HEK293 (cell line): ENCODE results near the gene ASPDH.

Experiments used
- CTCF ChIA-PET: fragments of 350-600 bp; formaldehyde crosslinking; extraction: SDS; loops from one replicate; lab custom pipeline; 2021; ENCODE audit warnings: antibody characterized with exemption; lab: Yijun Ruan, JAX
- POLR2A ChIA-PET: fragments of 300-600 bp; formaldehyde crosslinking; extraction: SDS; loops from one replicate; lab custom pipeline; 2020; ENCODE audit warnings: antibody characterized with exemption, inconsistent platforms; lab: Yijun Ruan, JAX
- H3K27ac ChIP-seq: fragments of 200-500 bp; sonication (Bioruptor generic); 2 replicates; pipeline ENCODE4 v1.5.1; 2014; ENCODE audit warnings: low read depth, low read length, control low read depth, inconsistent platforms; ENCODE audit errors: extremely low read depth
- H3K36me3 ChIP-seq, 2 experiments: fragments of 200-500 bp in 1 of 2; sonication (Bioruptor generic) in 1 of 2; 1 replicate in 1 of 2; 2 replicates in 1 of 2; pipeline ENCODE4 v1.5.1; 2014 to 2017; ENCODE audit warnings: inconsistent platforms in 2 of 2, low read length in 2 of 2; ENCODE audit not compliant: control insufficient read depth in 2 of 2, insufficient read depth in 1 of 2
- H3K4me1 ChIP-seq: fragments of 200-500 bp; sonication (Bioruptor generic); 2 replicates; pipeline ENCODE4 v1.5.1; 2014; ENCODE audit warnings: mild to moderate bottlenecking, low read length, inconsistent platforms; ENCODE audit not compliant: control insufficient read depth, insufficient read depth
- H3K4me3 ChIP-seq: 2 replicates; pipeline ENCODE4 v1.5.1; 2011; ENCODE audit warnings: low read depth, mild to moderate bottlenecking, control low read depth, low read length, moderate library complexity
- H3K9me3 ChIP-seq: fragments of 200-500 bp; sonication (Bioruptor generic); 2 replicates; pipeline ENCODE4 v1.5.1; 2014; ENCODE audit warnings: low read depth, low read length, inconsistent platforms; ENCODE audit not compliant: control insufficient read depth, insufficient read depth
- ATF2 ChIP-seq: fragments of 450-650 bp; formaldehyde crosslinking; IDR thresholded peaks from 2 replicates; pipeline ENCODE4 v1.5.1; 2016; ENCODE audit warnings: missing biosample characterization, missing genetic modification characterization, low read depth
- EGR2 ChIP-seq: fragments of 450-650 bp; formaldehyde crosslinking; IDR thresholded peaks from 2 replicates; pipeline ENCODE4 v1.5.1; 2016; ENCODE audit warnings: low read depth, missing biosample characterization, missing genetic modification characterization
- IKZF3 ChIP-seq: fragments of 450-650 bp; IDR thresholded peaks from 2 replicates; pipeline ENCODE4 v1.5.0; 2018; ENCODE audit warnings: missing biosample characterization, mild to moderate bottlenecking, missing genetic modification characterization, moderate library complexity
- RBAK ChIP-seq: fragments of 450-650 bp; formaldehyde crosslinking; IDR thresholded peaks from 2 replicates; pipeline ENCODE4 v1.5.1; 2016; ENCODE audit warnings: missing biosample characterization, missing genetic modification characterization
- SP3 ChIP-seq: fragments of 450-650 bp; formaldehyde crosslinking; IDR thresholded peaks from 2 replicates; pipeline ENCODE4 v1.5.1; 2016; ENCODE audit warnings: missing biosample characterization, missing genetic modification characterization
- TSHZ1 ChIP-seq: fragments of 450-650 bp; formaldehyde crosslinking; IDR thresholded peaks from 2 replicates; pipeline ENCODE4 v1.5.1; 2016; ENCODE audit warnings: missing biosample characterization, missing genetic modification characterization, borderline replicate concordance
- ZBTB26 ChIP-seq: fragments of 450-650 bp; formaldehyde crosslinking; optimal IDR thresholded peaks from 2 replicates; pipeline ENCODE3; 2016; ENCODE audit warnings: missing biosample characterization, mild to moderate bottlenecking, missing genetic modification characterization
- ZFHX2 ChIP-seq: fragments of 450-650 bp; formaldehyde crosslinking; conservative IDR thresholded peaks from 2 replicates; pipeline ENCODE4 v1.5.1; 2016; ENCODE audit warnings: missing biosample characterization, missing genetic modification characterization
- ZFP69B ChIP-seq: fragments of 450-650 bp; formaldehyde crosslinking; IDR thresholded peaks from 2 replicates; pipeline ENCODE4 v1.5.1; 2016; ENCODE audit warnings: missing biosample characterization, missing genetic modification characterization
- ZNF10 ChIP-seq: fragments of 450-650 bp; formaldehyde crosslinking; IDR thresholded peaks from 2 replicates; pipeline ENCODE4 v1.5.1; 2017; ENCODE audit warnings: missing biosample characterization, missing genetic modification characterization
- ZNF2 ChIP-seq: fragments of 450-650 bp; formaldehyde crosslinking; IDR thresholded peaks from 2 replicates; pipeline ENCODE4 v1.5.1; 2016; ENCODE audit warnings: missing biosample characterization, missing genetic modification characterization
- ZNF404 ChIP-seq: fragments of 450-650 bp; formaldehyde crosslinking; IDR thresholded peaks from 2 replicates; pipeline ENCODE4 v1.5.1; 2017; ENCODE audit warnings: missing biosample characterization, missing genetic modification characterization
- ZNF423 ChIP-seq: fragments of 450-650 bp; formaldehyde crosslinking; IDR thresholded peaks from 2 replicates; pipeline ENCODE4 v1.5.1; 2016; ENCODE audit warnings: missing biosample characterization, missing genetic modification characterization
- ZNF433 ChIP-seq: fragments of 450-650 bp; formaldehyde crosslinking; IDR thresholded peaks from 2 replicates; pipeline ENCODE4 v1.5.1; 2016; ENCODE audit warnings: missing biosample characterization, missing genetic modification characterization, low read depth
- ZNF510 ChIP-seq: fragments of 450-650 bp; formaldehyde crosslinking; IDR thresholded peaks from 2 replicates; pipeline ENCODE4 v1.5.1; 2018; ENCODE audit warnings: mild to moderate bottlenecking, missing genetic modification characterization, missing biosample characterization; ENCODE audit not compliant: insufficient replicate concordance
- ZNF544 ChIP-seq: fragments of 450-650 bp; formaldehyde crosslinking; IDR thresholded peaks from 2 replicates; pipeline ENCODE4 v1.5.0; 2017; ENCODE audit warnings: missing biosample characterization, missing genetic modification characterization
- ZNF548 ChIP-seq: fragments of 450-650 bp; formaldehyde crosslinking; IDR thresholded peaks from 2 replicates; pipeline ENCODE4 v1.5.1; 2016; ENCODE audit warnings: missing biosample characterization, missing genetic modification characterization
- ZNF555 ChIP-seq: fragments of 450-650 bp; formaldehyde crosslinking; conservative IDR thresholded peaks from 2 replicates; pipeline ENCODE4 v1.5.1; 2017; ENCODE audit warnings: missing biosample characterization, mild to moderate bottlenecking, missing genetic modification characterization, inconsistent platforms
- ZNF600 ChIP-seq: fragments of 450-650 bp; formaldehyde crosslinking; IDR thresholded peaks from 2 replicates; pipeline ENCODE4 v1.5.1; 2016; ENCODE audit warnings: missing biosample characterization, missing genetic modification characterization
- ZNF624 ChIP-seq: fragments of 450-650 bp; formaldehyde crosslinking; IDR thresholded peaks from 2 replicates; pipeline ENCODE4 v1.5.1; 2017; ENCODE audit warnings: missing biosample characterization, missing genetic modification characterization
- ZNF76 ChIP-seq: fragments of 450-650 bp; formaldehyde crosslinking; IDR thresholded peaks from 2 replicates; pipeline ENCODE4; 2016; ENCODE audit warnings: low read depth, missing biosample characterization, missing genetic modification characterization, borderline replicate concordance

Gene ASPDH

GRCh38 chr19:50506700-50507099 lies 7.0 kb downstream of the ASPDH start (continued):
- TF ChIP-seq ATF2 (tag by site-specific recombination) (no peak), EGR2 (tag by site-specific recombination) (peak; percentile 79), ZNF555 (tag by site-specific recombination) (no peak), ZNF544 (tag by site-specific recombination) (no peak), ZNF433 (tag by site-specific recombination) (no peak), ZFHX2 (tag by site-specific recombination) (peak; percentile 81), ZBTB26 (tag by site-specific recombination) (no peak), ZNF76 (no peak), ZNF2 (tag by site-specific recombination) (no peak), ZNF423 (no peak), SP3 (no peak), ZNF624 (tag by site-specific recombination) (no peak), ZNF10 (tag by site-specific recombination) (no peak)

- Histone ChIP-seq H3K36me3 (no peaks in the 10 kb centered on the region; a peak in 1 of 3 replicates), H3K4me3 (no peak overlapping the region), H3K4me1 (peaks cover under 1% of the 10 kb centered on the region; the same call in 1 of the 2 replicates), H3K9me3 (no peaks in the 10 kb centered on the region), H3K27ac (no peak overlapping the region)
- ChIA-PET CTCF (no interaction called here), POLR2A (no interaction called here)
- no peak for TF ChIP-seq ZNF423
- TF ChIP-seq RBAK (tag by site-specific recombination), result no peak
- TF ChIP-seq IKZF3, result no peak
- no peak for TF ChIP-seq ZNF600
- no peak for TF ChIP-seq ZNF510 (tag by site-specific recombination)
- TF ChIP-seq ZNF2 (tag by site-specific recombination), result no peak
- TF ChIP-seq TSHZ1 (tag by site-specific recombination), result no peak
- TF ChIP-seq ZFP69B, result no peak
- TF ChIP-seq ZNF548 (tag by site-specific recombination), result no peak
- no peak for TF ChIP-seq ZNF404 (tag by site-specific recombination)
These were observed 7.7 kb downstream of the ASPDH start for GRCh38 chr19:50505856-50506611.
